Measurements from ENCODE around the gene DSCAM.

DSCAM gene

GRCh38 chr21:40152476-40152875 lies 694.5 kb downstream of the DSCAM start:
- in situ Hi-C loops (cut with MboI; ENCODE audit: low pct_unique_long_range_greater_than_20kb, low sequenced_read_pairs) = no loop called here
- DNase-seq = no peak

- in situ Hi-C loops (cut with MboI; ENCODE audit: low pct_unique_long_range_greater_than_20kb, low sequenced_read_pairs) = no loop called here
- no peak for DNase-seq
These were observed 695.3 kb downstream of the DSCAM start for GRCh38 chr21:40151611-40152010.

DNA sequence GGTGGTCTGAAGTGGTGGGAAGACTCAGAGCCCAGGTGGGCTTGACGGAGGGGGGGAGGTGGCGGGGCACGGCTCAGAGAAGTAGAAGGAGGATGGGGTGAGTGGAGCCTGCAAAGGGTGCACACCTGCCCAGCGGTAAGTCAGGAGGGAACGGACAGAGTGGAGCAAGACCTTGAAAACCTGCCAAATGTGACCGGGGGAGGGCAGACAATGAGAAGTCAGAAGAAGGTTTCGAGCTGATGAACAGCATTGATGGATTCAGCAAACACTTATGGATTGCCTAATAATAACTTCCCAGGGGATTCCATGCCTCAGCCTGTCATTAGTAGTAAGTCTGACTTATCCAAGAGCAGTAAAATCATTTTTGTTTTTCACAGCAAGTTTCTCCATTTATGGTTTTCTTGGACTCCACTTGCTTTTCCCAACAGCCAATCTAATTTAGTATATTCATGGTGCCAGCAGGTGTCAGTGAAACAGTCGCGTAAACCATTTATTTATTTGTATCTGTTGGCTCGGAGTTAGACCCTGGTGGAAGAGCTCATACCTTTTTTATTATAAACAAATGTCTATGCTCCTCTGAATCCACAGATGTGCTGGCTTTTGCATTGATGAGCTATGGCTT lies 700.6 kb downstream of the DSCAM start:
- in situ Hi-C loops (cut with MboI; ENCODE audit: low pct_unique_long_range_greater_than_20kb, low sequenced_read_pairs) = no loop called here
- DNase-seq = no peak

DNA sequence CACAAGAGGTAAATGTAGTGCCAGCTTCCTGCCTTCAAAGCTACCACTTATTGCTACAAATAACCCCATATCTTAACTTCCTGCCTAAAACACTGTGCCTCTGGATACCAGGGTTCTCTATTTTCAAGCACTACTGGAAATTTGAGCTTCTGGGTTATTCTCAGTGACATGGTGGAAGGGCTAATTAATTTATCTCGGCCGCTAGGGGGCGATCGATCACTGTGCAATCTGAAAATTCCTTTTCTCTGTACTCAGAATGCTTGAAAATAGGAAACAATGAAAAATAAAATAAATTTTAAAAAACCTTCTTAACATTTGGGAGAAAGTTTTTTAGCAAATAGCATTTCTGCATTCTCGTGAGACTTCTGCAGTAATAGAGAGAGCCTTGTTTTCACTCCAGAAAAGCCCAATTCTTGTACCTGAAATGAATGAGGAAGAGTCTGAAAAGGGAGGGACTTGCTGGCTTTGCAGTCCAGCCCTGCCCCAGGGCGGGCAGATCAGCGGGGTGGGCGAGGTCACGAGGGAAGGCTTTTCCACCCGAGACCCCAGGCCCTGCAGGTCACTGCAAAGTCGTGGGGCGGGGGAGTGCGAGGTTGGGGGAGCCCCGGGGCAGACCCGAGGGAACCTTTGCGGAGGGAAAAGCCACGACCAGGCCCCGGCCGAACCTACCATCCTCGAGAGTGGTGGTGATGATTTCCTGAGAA lies 703.0 kb downstream of the DSCAM start:
- DNase-seq = peak; percentile 62
- in situ Hi-C loops (cut with MboI; ENCODE audit: low pct_unique_long_range_greater_than_20kb, low sequenced_read_pairs) = no loop called here

DNA sequence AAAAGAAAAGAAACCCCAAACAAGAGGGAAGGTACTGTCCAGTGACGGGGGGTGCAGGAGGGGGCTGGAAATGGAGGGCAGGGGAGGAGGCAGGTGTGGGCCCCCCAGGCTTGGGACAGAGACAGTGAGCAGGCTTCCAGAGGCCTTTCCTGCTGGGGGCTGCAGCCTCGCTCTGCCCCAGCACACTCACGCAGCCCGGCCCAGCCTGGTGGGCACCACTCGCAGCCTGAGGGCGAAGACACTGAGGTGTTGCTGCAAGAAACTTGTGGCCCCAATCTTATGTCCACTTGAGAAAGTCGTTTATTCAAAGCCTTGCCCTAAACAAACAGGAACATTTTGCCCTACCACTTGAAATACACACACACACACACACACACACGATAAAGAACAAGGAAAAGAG lies 705.3 kb downstream of the DSCAM start:
- DNase-seq = no peak
- in situ Hi-C loops (cut with MboI; ENCODE audit: low pct_unique_long_range_greater_than_20kb, low sequenced_read_pairs) = no loop called here

- DNase-seq = no peak
- in situ Hi-C loops (cut with MboI; ENCODE audit: low pct_unique_long_range_greater_than_20kb, low sequenced_read_pairs) = no loop called here
These were observed 706.3 kb downstream of the DSCAM start for GRCh38 chr21:40140675-40141074.

- no peak for DNase-seq
- in situ Hi-C loops (cut with MboI; ENCODE audit: low pct_unique_long_range_greater_than_20kb, low sequenced_read_pairs) = no loop called here
These were observed 707.3 kb downstream of the DSCAM start for GRCh38 chr21:40139636-40140035.

DNA sequence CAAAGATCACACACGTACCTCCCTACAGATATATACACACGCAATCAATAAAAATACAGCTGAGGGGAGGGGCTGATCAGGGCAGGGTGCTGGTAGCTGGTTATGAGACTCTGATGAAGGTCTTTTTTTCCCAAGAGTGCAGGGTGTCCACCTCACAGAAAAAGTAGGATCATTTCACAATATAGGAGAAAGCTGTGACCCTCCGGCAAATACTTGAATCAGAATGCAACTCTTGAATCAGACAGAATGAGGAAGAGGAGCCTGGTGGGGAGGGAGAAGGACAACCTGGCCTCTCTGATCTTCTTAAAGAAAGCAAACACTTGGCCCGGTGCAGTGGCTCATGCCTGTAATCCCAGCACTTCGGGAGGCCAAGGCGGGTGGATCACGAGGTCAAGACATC lies 710.4 kb downstream of the DSCAM start:
- in situ Hi-C loops (cut with MboI; ENCODE audit: low pct_unique_long_range_greater_than_20kb, low sequenced_read_pairs) = no loop called here
- DNase-seq = no peak

GRCh38 chr21:40134731-40135492 lies 712.0 kb downstream of the DSCAM start:
- no peak for DNase-seq

DNA sequence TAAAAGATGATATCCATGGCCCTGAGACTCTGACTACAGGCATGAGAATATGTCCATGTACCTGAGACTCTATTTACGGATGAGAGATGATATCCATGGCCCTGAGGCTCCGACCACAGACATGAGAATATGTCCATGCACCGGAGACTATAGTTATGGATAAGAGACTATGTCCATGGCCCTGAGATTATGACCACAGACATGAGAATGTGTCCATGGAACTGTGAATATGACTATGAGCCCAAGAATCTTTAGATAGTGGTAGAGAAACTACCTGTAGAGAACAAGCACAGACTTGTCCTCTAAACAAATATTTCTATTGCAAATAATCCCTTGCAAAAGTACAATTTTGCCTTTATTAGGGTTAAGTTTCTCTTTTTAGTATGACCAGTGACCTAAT lies 716.5 kb downstream of the DSCAM start:
- no peak for DNase-seq
- in situ Hi-C loops (cut with MboI; ENCODE audit: low pct_unique_long_range_greater_than_20kb, low sequenced_read_pairs) = no loop called here

More at GRCh38 chr21:40134731-40135492, 712.0 kb downstream of the DSCAM start:
- in situ Hi-C loops (cut with MboI; ENCODE audit: low pct_unique_long_range_greater_than_20kb, low sequenced_read_pairs) = no loop called here

- DNase-seq = no peak
- in situ Hi-C loops (cut with MboI; ENCODE audit: low pct_unique_long_range_greater_than_20kb, low sequenced_read_pairs) = no loop called here
These were observed 717.1 kb downstream of the DSCAM start for GRCh38 chr21:40129809-40130208.

- in situ Hi-C loops (cut with MboI; ENCODE audit: low pct_unique_long_range_greater_than_20kb, low sequenced_read_pairs) = no loop called here
These were observed 718.1 kb downstream of the DSCAM start for GRCh38 chr21:40128891-40129290.

GRCh38 chr21:40120940-40121575 lies 725.9 kb downstream of the DSCAM start:
- DNase-seq = peak; percentile 15
- in situ Hi-C loops (cut with MboI; ENCODE audit: low pct_unique_long_range_greater_than_20kb, low sequenced_read_pairs) = no loop called here

More at GRCh38 chr21:40128891-40129290, 718.1 kb downstream of the DSCAM start:
- no peak for DNase-seq

- no peak for DNase-seq
- in situ Hi-C loops (cut with MboI; ENCODE audit: low pct_unique_long_range_greater_than_20kb, low sequenced_read_pairs) = no loop called here
These were observed 728.4 kb downstream of the DSCAM start for GRCh38 chr21:40118527-40118926.

DNA sequence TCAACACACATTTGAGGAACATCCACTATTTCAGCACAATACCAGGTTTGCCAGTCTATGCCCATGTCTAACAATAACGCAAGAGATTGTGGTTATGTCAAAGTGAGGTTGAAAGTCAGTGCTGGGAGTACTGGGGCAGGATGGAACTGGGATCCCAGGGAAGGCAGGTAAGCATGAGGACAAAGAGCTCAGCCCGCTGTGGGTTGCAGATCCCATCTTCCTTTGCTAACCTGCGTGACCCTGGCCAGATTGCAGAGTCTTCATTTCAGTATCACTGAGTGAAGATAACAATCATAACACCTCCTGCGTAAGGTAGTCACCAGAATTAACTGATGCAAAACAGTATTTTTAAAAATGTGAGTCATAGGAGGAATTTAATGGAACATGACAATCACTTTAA lies 729.7 kb downstream of the DSCAM start:
- DNase-seq = no peak
- in situ Hi-C loops (cut with MboI; ENCODE audit: low pct_unique_long_range_greater_than_20kb, low sequenced_read_pairs) = no loop called here

GRCh38 chr21:40115775-40116174 lies 731.2 kb downstream of the DSCAM start:
- in situ Hi-C loops (cut with MboI; ENCODE audit: low pct_unique_long_range_greater_than_20kb, low sequenced_read_pairs) = no loop called here
- DNase-seq = no peak

DNA sequence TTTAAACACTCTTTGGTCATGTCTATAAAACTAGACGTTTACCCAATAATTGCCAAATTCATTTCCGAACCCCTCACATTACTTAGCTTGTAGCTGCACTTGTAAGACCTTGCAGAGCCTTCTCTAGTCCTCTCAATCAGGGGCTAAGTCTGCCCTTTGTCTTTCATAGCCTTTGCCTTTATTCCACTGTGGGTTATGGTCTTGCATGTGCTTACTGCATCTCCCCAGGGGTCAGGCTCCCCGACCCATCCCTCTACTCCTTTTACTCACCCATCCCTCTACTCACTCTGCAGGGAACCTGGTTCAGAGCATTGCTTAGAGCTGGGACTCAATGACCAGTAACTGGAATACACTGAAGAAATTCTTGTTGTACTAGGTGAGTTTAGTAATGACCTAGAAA lies 744.3 kb downstream of the DSCAM start:
- in situ Hi-C loops (cut with MboI; ENCODE audit: low pct_unique_long_range_greater_than_20kb, low sequenced_read_pairs) = no loop called here
- DNase-seq = no peak

DNA sequence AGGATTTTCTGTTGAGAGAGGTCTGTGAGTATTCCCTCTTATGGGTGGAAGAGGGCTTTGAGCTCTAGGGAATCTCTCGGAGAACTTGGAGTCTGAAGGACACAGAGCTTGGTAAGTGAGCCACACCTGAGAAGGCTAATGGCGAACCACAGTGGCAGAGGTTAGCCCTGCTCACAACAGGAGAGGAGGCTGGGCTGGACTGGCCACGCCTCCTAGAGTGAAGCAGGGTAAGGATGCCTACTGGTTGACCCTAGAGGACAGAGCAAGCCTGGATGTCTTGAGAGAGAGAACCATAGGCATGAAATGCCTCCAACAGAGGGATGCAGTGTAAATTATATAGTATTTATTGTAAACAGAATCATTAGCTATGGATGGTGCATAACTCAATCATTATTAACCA lies 747.1 kb downstream of the DSCAM start:
- no peak for DNase-seq
- in situ Hi-C loops (cut with MboI; ENCODE audit: low pct_unique_long_range_greater_than_20kb, low sequenced_read_pairs) = no loop called here

- in situ Hi-C loops (cut with MboI; ENCODE audit: low pct_unique_long_range_greater_than_20kb, low sequenced_read_pairs) = no loop called here
These were observed 751.5 kb downstream of the DSCAM start for GRCh38 chr21:40095477-40095876.

GRCh38 chr21:40080385-40080784 lies 766.6 kb downstream of the DSCAM start:
- in situ Hi-C loops (cut with MboI; ENCODE audit: low pct_unique_long_range_greater_than_20kb, low sequenced_read_pairs) = no loop called here

More at GRCh38 chr21:40095477-40095876, 751.5 kb downstream of the DSCAM start:
- DNase-seq = no peak

More at GRCh38 chr21:40080385-40080784, 766.6 kb downstream of the DSCAM start:
- DNase-seq = no peak
